Ishikawa (cell line): ENCODE data around the gene MAGEB3.

ENCODE experiments used
- CEBPB ChIP-seq: IDR thresholded peaks from 2 replicates; pipeline ENCODE4 v1.6.1; 2012
- CREB1 ChIP-seq: IDR thresholded peaks from 2 replicates; pipeline ENCODE4 v1.6.1; 2012; ENCODE audit warnings: low read depth
- EGR1 ChIP-seq: IDR thresholded peaks from 2 replicates; pipeline ENCODE4 v1.6.1; 2012
- EP300 ChIP-seq: IDR thresholded peaks from 2 replicates; pipeline ENCODE4 v1.6.1; 2012; ENCODE audit warnings: borderline replicate concordance
- NFIC ChIP-seq: IDR thresholded peaks from 2 replicates; pipeline ENCODE4 v1.6.1; 2012
- RAD21 ChIP-seq: IDR thresholded peaks from 2 replicates; pipeline ENCODE4 v1.6.1; 2012; ENCODE audit warnings: low read depth
- TAF1 ChIP-seq: IDR thresholded peaks from 2 replicates; pipeline ENCODE4 v1.6.1; 2012; ENCODE audit warnings: low read depth, mild to moderate bottlenecking
- TCF12 ChIP-seq: IDR thresholded peaks from 2 replicates; pipeline ENCODE4 v1.6.1; 2012; ENCODE audit warnings: low read depth
- YY1 ChIP-seq: IDR thresholded peaks from 2 replicates; pipeline ENCODE4 v1.6.1; 2012; ENCODE audit warnings: low read depth
- ZBTB7A ChIP-seq: IDR thresholded peaks from 2 replicates; pipeline ENCODE4 v1.6.1; 2012; ENCODE audit warnings: low read depth
- TF ChIP-seq, protein P1 (sequence below): IDR thresholded peaks from 2 replicates; pipeline ENCODE4 v1.6.1; 2012; ENCODE audit warnings: low read depth, mild to moderate bottlenecking
- TF ChIP-seq, protein P2 (sequence below): IDR thresholded peaks from 2 replicates; pipeline ENCODE4 v1.6.1; 2012

DNA sequence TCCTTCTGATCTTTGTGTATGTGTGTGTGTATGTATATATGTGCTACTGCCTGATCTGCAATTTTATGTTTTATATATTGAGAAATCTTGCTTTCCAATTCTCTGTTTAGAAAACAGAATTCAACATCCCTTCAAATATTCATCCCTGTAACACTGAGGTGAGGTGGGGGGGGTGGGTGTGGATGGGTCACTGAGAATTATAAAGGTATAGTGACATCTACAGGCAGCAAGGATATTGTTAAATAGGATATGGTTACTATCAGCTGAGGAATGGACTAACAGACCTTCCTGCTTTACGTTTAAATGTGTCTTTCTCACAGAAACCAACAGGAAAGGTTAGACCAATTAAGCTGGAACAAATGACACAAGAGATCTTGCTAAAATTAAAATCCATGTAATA lies 34.1 kb upstream of the MAGEB3 start:
- TF ChIP-seq RAD21 = peak; percentile 44; the same call in 1 of the 2 replicates
- TF ChIP-seq TAF1 = no peak
- no peak for TF ChIP-seq TCF12
- TF ChIP-seq, protein P1, sequence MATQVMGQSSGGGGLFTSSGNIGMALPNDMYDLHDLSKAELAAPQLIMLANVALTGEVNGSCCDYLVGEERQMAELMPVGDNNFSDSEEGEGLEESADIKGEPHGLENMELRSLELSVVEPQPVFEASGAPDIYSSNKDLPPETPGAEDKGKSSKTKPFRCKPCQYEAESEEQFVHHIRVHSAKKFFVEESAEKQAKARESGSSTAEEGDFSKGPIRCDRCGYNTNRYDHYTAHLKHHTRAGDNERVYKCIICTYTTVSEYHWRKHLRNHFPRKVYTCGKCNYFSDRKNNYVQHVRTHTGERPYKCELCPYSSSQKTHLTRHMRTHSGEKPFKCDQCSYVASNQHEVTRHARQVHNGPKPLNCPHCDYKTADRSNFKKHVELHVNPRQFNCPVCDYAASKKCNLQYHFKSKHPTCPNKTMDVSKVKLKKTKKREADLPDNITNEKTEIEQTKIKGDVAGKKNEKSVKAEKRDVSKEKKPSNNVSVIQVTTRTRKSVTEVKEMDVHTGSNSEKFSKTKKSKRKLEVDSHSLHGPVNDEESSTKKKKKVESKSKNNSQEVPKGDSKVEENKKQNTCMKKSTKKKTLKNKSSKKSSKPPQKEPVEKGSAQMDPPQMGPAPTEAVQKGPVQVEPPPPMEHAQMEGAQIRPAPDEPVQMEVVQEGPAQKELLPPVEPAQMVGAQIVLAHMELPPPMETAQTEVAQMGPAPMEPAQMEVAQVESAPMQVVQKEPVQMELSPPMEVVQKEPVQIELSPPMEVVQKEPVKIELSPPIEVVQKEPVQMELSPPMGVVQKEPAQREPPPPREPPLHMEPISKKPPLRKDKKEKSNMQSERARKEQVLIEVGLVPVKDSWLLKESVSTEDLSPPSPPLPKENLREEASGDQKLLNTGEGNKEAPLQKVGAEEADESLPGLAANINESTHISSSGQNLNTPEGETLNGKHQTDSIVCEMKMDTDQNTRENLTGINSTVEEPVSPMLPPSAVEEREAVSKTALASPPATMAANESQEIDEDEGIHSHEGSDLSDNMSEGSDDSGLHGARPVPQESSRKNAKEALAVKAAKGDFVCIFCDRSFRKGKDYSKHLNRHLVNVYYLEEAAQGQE = no peak
- no peak for TF ChIP-seq EP300
- TF ChIP-seq YY1 = no peak
- TF ChIP-seq CEBPB = no peak
- TF ChIP-seq NFIC = no peak
- TF ChIP-seq CREB1 = no peak
- no peak for TF ChIP-seq ZBTB7A
- TF ChIP-seq, protein P2, sequence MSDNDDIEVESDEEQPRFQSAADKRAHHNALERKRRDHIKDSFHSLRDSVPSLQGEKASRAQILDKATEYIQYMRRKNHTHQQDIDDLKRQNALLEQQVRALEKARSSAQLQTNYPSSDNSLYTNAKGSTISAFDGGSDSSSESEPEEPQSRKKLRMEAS = no peak
- no peak for TF ChIP-seq EGR1
